DMS 273 (cell line): ENCODE results near the gene GABRP.
A peak's percentile ranks its signal among the peaks of the same experiment; 100 is the strongest.

Experiments
- DNase-seq: peaks from one replicate; lab custom pipeline; 2025; ENCODE audit not compliant: unreplicated experiment; lab: John Stamatoyannopoulos, UW

The GABRP gene

DNA sequence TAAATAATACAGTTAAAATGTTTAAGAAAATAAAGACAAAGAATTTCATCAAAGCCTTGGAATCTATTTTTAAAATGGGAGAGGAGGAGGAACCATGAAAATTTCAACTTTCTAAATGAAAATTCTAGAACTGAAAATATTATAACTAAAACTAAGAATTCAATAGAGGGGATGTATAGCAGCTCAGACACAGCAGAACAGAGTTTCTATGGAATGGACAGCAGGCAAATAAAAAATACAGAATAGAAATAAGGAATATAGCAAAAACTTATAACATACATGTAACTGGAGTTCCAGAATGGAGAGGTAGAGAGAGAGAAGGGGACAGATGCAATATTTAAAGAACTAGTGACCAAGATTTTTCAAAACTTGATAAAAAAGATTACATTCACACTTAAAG lies 76.9 kb downstream of the GABRP start:
- no peak for DNase-seq

DNA sequence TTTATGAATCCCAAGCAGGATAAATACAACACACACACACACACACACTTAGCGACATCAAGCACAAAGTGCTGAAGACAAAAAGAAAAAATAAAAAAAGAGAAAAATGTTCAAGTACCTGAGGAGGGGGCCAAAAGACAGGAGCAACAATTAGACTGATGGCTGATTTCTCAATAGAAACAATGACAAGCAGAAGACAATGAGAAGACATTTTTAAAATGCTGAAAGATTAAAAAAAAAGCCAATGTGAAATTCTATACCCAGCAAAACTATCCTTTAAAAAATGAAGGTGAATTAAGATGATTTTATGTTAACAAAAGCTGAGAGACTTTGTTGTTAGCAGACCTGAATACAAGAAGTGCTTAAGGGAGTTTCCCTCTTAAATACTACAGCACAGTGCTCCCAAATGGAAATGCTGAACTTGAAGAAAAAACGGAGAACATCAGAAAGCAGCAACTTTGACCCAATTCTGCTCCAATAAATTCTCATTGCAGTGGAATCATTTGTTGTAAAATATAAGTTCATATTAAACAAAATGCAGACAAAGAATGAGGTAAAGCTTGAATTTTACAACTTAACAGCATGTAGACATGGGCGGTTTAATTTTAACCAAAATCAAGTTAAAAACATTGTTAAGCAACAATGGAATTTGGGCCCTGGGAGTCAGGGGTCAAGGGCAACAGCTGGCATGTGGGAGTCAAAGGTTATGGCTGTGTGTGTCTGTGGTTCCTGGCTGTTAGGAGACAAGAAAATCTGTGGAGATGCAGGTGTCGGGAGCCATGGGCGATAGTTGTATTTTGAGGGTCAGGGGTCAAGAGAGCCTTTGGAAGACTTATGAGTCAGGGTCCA lies 77.5 kb downstream of the GABRP start:
- peak; percentile 21 for DNase-seq

GRCh38 chr5:170861667-170861916 lies 78.1 kb downstream of the GABRP start:
- DNase-seq: no peak

GRCh38 chr5:170861917-170862766 lies 78.6 kb downstream of the GABRP start, which contains the start of gene RANBP17:
TSS of gene RANBP17 (plus strand) at chr5:170862018.
- DNase-seq: peak; percentile 93

- DNase-seq: no peak
These were observed 80.1 kb downstream of the GABRP start for GRCh38 chr5:170863646-170864045.
